Muscle of leg (tissue), 11 donors: ENCODE data around the gene PLCB4. TPM values are rescaled to one million over a fixed set of nuclear protein-coding genes. Genes with fewer than 3 reads are reported as not detected.

ENCODE experiments used
- DNase-seq: peaks from one replicate; pipeline ENCODE4 v3.0.0; 2013
- H3K27ac ChIP-seq: one replicate; pipeline ENCODE4 v1.5.1; 2013; ENCODE audit warnings: mild to moderate bottlenecking, low read length, control low read depth
- H3K27me3 ChIP-seq: one replicate; pipeline ENCODE4 v1.6.1; 2013; ENCODE audit warnings: low read length; ENCODE audit not compliant: control insufficient read depth, insufficient read depth
- H3K36me3 ChIP-seq: one replicate; pipeline ENCODE4 v1.6.1; 2013; ENCODE audit warnings: low read length; ENCODE audit not compliant: control insufficient read depth, insufficient read depth
- H3K4me1 ChIP-seq: one replicate; pipeline ENCODE4 v1.6.1; 2013; ENCODE audit warnings: low read length; ENCODE audit not compliant: control insufficient read depth, insufficient read depth
- H3K4me3 ChIP-seq: one replicate; pipeline ENCODE4 v1.5.1; 2013; ENCODE audit warnings: low read length, control low read depth
- H3K9me3 ChIP-seq: replicated peaks from 2 replicates; pipeline ENCODE4 v1.6.1; 2013; ENCODE audit warnings: low read depth, low read length; ENCODE audit not compliant: control insufficient read depth
- WGBS: methylation state at CpG from one replicate; pipeline ENCODE4 v1.1.5; 2013; ENCODE audit warnings: missing lambda C conversion rate; ENCODE audit not compliant: insufficient coverage; 5-methylcytosine and 5-hydroxymethylcytosine counted together
- polyA plus RNA-seq, 8 donors: library from polyadenylated mRNA; unstranded; fragments of 120-200 nt; gene quantifications; one replicate each; pipeline versions ENCODE4 v1.2.1 to v1.2.3, GENCODE V29; 2013; ENCODE audit warnings: inconsistent platforms in 1 of 8, low replicate concordance in 1 of 8; ENCODE audit not compliant: insufficient read length in 8 of 8, insufficient read depth in 1 of 8
- total RNA-seq: library from RNA; stranded (reverse); fragments of 120-200 nt; gene quantifications from one replicate; pipeline ENCODE4 v1.2.4, GENCODE V29; 2013

PLCB4 gene
- total and polyA plus RNA-seq, 9 donors, result 3.1 to 5.8 (median 4.3) TPM

- H3K4me3 ChIP-seq, result no peak overlapping the region
- peaks cover 3% of the 10 kb centered on the region for H3K4me1 ChIP-seq
- no peaks in the 10 kb centered on the region for H3K9me3 ChIP-seq
- H3K27me3 ChIP-seq, result no peaks in the 10 kb centered on the region
- 54% methylated on average over 3 of the region's 4 CpGs for WGBS
- no peak overlapping the region for H3K27ac ChIP-seq
- no peaks in the 10 kb centered on the region for H3K36me3 ChIP-seq
- no peak for DNase-seq
These were observed 45.8 kb downstream of the PLCB4 start for GRCh38 chr20:9114709-9115108.

GRCh38 chr20:9117548-9117947 is 48.7 kb downstream of the PLCB4 start:
- Histone ChIP-seq H3K4me1 (peaks cover 3% of the 10 kb centered on the region), H3K27me3 (no peaks in the 10 kb centered on the region), H3K27ac (no peak overlapping the region), H3K4me3 (no peak overlapping the region), H3K9me3 (no peaks in the 10 kb centered on the region), H3K36me3 (no peaks in the 10 kb centered on the region)
- WGBS, result 92% methylated on average over 1 of the region's 3 CpGs
- DNase-seq, result no peak

GRCh38 chr20:9119776-9120175 is 50.9 kb downstream of the PLCB4 start:
- Histone ChIP-seq H3K9me3 (no peaks in the 10 kb centered on the region), H3K4me1 (no peaks in the 10 kb centered on the region), H3K4me3 (no peak overlapping the region), H3K27ac (no peak overlapping the region), H3K27me3 (no peaks in the 10 kb centered on the region), H3K36me3 (no peaks in the 10 kb centered on the region)
- 64% methylated on average over 3 of the region's 7 CpGs for WGBS
- DNase-seq, result no peak

GRCh38 chr20:9121211-9121610 is 52.3 kb downstream of the PLCB4 start:
- no peak overlapping the region for H3K4me3 ChIP-seq
- no peaks in the 10 kb centered on the region for H3K27me3 ChIP-seq
- no peaks in the 10 kb centered on the region for H3K9me3 ChIP-seq
- WGBS, result 93% methylated on average over 4 of the region's 6 CpGs
- no peak overlapping the region for H3K27ac ChIP-seq
- DNase-seq, result no peak
- H3K36me3 ChIP-seq, result no peaks in the 10 kb centered on the region
- no peaks in the 10 kb centered on the region for H3K4me1 ChIP-seq

GRCh38 chr20:9122571-9122970 is 53.7 kb downstream of the PLCB4 start:
- WGBS, result no CpG with 5 or more reads among the region's 2 CpGs
- H3K27ac ChIP-seq, result no peak overlapping the region

GRCh38 chr20:9126527-9126926 is 57.6 kb downstream of the PLCB4 start:
- no peak for DNase-seq
- H3K27me3 ChIP-seq, result no peaks in the 10 kb centered on the region
- no peaks in the 10 kb centered on the region for H3K36me3 ChIP-seq
- H3K27ac ChIP-seq, result no peak overlapping the region
- peaks cover 3% of the 10 kb centered on the region for H3K4me1 ChIP-seq
- H3K9me3 ChIP-seq, result peaks cover 3% of the 10 kb centered on the region
- no peak overlapping the region for H3K4me3 ChIP-seq

More at GRCh38 chr20:9122571-9122970, 53.7 kb downstream of the PLCB4 start:
- H3K4me3 ChIP-seq, result no peak overlapping the region
- no peaks in the 10 kb centered on the region for H3K4me1 ChIP-seq
- no peaks in the 10 kb centered on the region for H3K27me3 ChIP-seq
- no peak for DNase-seq
- H3K9me3 ChIP-seq, result no peaks in the 10 kb centered on the region
- H3K36me3 ChIP-seq, result no peaks in the 10 kb centered on the region

GRCh38 chr20:9128568-9128967 is 59.7 kb downstream of the PLCB4 start:
- Histone ChIP-seq H3K27me3 (no peaks in the 10 kb centered on the region), H3K4me1 (peaks cover 3% of the 10 kb centered on the region), H3K27ac (no peak overlapping the region), H3K9me3 (peaks cover 11% of the 10 kb centered on the region), H3K36me3 (no peaks in the 10 kb centered on the region), H3K4me3 (no peak overlapping the region)
- no CpG with 5 or more reads among the region's 3 CpGs for WGBS
- DNase-seq, result no peak

- Histone ChIP-seq H3K27me3 (no peaks in the 10 kb centered on the region), H3K4me3 (no peak overlapping the region), H3K27ac (peak overlapping the region; percentile 50), H3K9me3 (peaks cover 11% of the 10 kb centered on the region), H3K36me3 (no peaks in the 10 kb centered on the region), H3K4me1 (peaks cover 3% of the 10 kb centered on the region)
- WGBS, result no CpG with 5 or more reads among the region's 3 CpGs
- DNase-seq, result peak; percentile 66
These were observed 60.9 kb downstream of the PLCB4 start for GRCh38 chr20:9129756-9130155.

GRCh38 chr20:9130521-9130920 is 61.6 kb downstream of the PLCB4 start:
- Histone ChIP-seq H3K9me3 (peaks cover 11% of the 10 kb centered on the region), H3K4me3 (no peak overlapping the region), H3K4me1 (peaks cover 3% of the 10 kb centered on the region), H3K27me3 (no peaks in the 10 kb centered on the region), H3K36me3 (no peaks in the 10 kb centered on the region), H3K27ac (peak overlapping the region; percentile 59)
- peak; percentile 84 for DNase-seq
- WGBS, result no CpG with 5 or more reads among the region's 1 CpG

GRCh38 chr20:9131841-9132240 is 63.0 kb downstream of the PLCB4 start:
- Histone ChIP-seq H3K27me3 (no peaks in the 10 kb centered on the region), H3K4me3 (no peak overlapping the region), H3K27ac (no peak overlapping the region), H3K9me3 (peaks cover 11% of the 10 kb centered on the region), H3K36me3 (no peaks in the 10 kb centered on the region), H3K4me1 (peaks cover 3% of the 10 kb centered on the region)
- DNase-seq, result no peak
- WGBS, result no CpG with 5 or more reads among the region's 3 CpGs

GRCh38 chr20:9134346-9134745 is 65.5 kb downstream of the PLCB4 start:
- Histone ChIP-seq H3K27ac (no peak overlapping the region), H3K36me3 (no peaks in the 10 kb centered on the region), H3K9me3 (peaks cover 14% of the 10 kb centered on the region), H3K4me1 (peaks cover 3% of the 10 kb centered on the region), H3K4me3 (no peak overlapping the region), H3K27me3 (no peaks in the 10 kb centered on the region)
- no CpG with 5 or more reads among the region's 2 CpGs for WGBS
- no peak for DNase-seq
